Measurements from ENCODE around the gene THOP1.

THOP1 gene

GRCh38 chr19:2856457-2857050, 71.3 kb downstream of the THOP1 start:
- DNase-seq: peak in 1 of 5 experiments; percentile 37

GRCh38 chr19:2858864-2859263, 73.6 kb downstream of the THOP1 start:
- DNase-seq: no peak

GRCh38 chr19:2863816-2864215, 78.5 kb downstream of the THOP1 start:
- DNase-seq: no peak

Measured in T-helper 2 cell (primary cell).